ENCODE measurements around the gene RAB11A. TPM values are rescaled to one million over a fixed set of nuclear protein-coding genes. Genes with fewer than 3 reads are reported as not detected.
A peak's percentile ranks its signal among the peaks of the same experiment; 100 is the strongest.

Gene RAB11A
- total and polyA plus RNA-seq, 2 donors (not counting 1 experiment from before 2014, with no cell fraction given): 83.2 to 126 TPM

DNA sequence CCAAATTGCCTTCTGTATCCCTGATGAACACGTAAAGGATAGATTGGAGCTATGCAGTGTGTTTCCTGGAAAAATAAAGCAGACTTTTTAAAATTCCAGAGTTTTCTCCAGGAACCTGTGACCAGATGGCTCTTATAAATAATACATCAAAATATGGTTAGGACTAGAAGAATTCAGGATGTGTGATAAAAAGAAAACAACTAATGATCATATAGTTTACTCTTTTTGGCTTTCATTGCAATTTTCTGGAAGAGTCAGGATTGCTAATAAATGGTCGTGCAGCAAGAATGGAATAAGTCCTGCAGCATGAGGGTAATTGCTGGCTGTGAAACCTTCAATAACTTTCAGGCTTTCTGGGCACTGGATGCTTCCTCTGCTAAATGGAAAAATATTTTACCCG, 47.0 kb upstream of the RAB11A start:
- Mint-ChIP-seq H3K27me3 (no peaks in the 10 kb centered on the region), H3K27ac (peak overlapping the region; percentile 81), H3K4me1 (peaks cover 65% of the 10 kb centered on the region), H3K4me3 (no peak overlapping the region), H3K9me3 (ENCODE audit: insufficient read depth) (no peaks in the 10 kb centered on the region)
- Histone ChIP-seq H3K4me3 (ENCODE audit: control extremely low read depth in 1 of 5, extremely low read depth in 1 of 5, insufficient read depth in 1 of 5, low read depth in 2 of 5, low read length in 4 of 5) (no peak overlapping the region), H3K27ac (ENCODE audit: low read length in 2 of 2) (peak overlapping the region in 1 of 2 donors; percentile 94), H3K4me1 (ENCODE audit: control insufficient read depth in 2 of 2, insufficient read depth in 2 of 2, low read length in 2 of 2) (peaks cover 68 to 73% of the 10 kb centered on the region in 2 donors), H2AFZ (ENCODE audit: insufficient read depth, low read depth, low read length, poor library complexity, severe bottlenecking) (no peak overlapping the region), H3K4me2 (replicated peaks; ENCODE audit: low read depth, low read length, poor library complexity, severe bottlenecking) (no peak overlapping the region), H3K27me3 (replicated peaks in 1 of 4; ENCODE audit: control extremely low read depth in 1 of 4, control insufficient read depth in 3 of 4, insufficient read depth in 4 of 4, low read length in 3 of 4) (no peaks in the 10 kb centered on the region), H3K9ac (ENCODE audit: low read length) (no peak overlapping the region), H3K36me3 (replicated peaks in 1 of 2; ENCODE audit: control extremely low read depth in 1 of 2, control insufficient read depth in 1 of 2, extremely low read depth in 1 of 2, insufficient read depth in 2 of 2, low read length in 1 of 2) (no peaks in the 10 kb centered on the region), H3K9me3 (ENCODE audit: control extremely low read depth in 1 of 3, control insufficient read depth in 2 of 3, insufficient read depth in 1 of 3, low read length in 2 of 3) (no peaks in the 10 kb centered on the region), H3K79me2 (ENCODE audit: control insufficient read depth, insufficient read depth, low read length) (peaks cover 17% of the 10 kb centered on the region), H4K20me1 (ENCODE audit: control insufficient read depth, insufficient read depth, low read length, poor library complexity, severe bottlenecking) (no peaks in the 10 kb centered on the region)
- DNase-seq: no peak
- WGBS (ENCODE audit: insufficient coverage): 100% methylated on average over 2 of the region's 3 CpGs
- intact Hi-C loops (cut with micrococcal nuclease): loop anchor here (5.0 kb wide), 1 partner anchor 35 kb away; no protein-coding TSS in a partner anchor
- TF ChIP-seq EZH2 (IDR thresholded peaks at IDR 0.05; ENCODE audit: borderline replicate concordance, insufficient read depth, low read depth, low read length, poor library complexity, severe bottlenecking): no peak
- TF ChIP-seq, protein P1, sequence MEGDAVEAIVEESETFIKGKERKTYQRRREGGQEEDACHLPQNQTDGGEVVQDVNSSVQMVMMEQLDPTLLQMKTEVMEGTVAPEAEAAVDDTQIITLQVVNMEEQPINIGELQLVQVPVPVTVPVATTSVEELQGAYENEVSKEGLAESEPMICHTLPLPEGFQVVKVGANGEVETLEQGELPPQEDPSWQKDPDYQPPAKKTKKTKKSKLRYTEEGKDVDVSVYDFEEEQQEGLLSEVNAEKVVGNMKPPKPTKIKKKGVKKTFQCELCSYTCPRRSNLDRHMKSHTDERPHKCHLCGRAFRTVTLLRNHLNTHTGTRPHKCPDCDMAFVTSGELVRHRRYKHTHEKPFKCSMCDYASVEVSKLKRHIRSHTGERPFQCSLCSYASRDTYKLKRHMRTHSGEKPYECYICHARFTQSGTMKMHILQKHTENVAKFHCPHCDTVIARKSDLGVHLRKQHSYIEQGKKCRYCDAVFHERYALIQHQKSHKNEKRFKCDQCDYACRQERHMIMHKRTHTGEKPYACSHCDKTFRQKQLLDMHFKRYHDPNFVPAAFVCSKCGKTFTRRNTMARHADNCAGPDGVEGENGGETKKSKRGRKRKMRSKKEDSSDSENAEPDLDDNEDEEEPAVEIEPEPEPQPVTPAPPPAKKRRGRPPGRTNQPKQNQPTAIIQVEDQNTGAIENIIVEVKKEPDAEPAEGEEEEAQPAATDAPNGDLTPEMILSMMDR (IDR thresholded peaks at IDR 0.05): no peak
- POLR2A ChIA-PET: interaction anchor here (0.6 kb wide), 1 partner anchor 98 kb away, joined by 3 read pairs; no protein-coding TSS in a partner anchor
- CTCF ChIA-PET: interaction anchor here (0.8 to 3.6 kb wide), 5 partner anchors 13 to 74 kb away, joined by 3 to 24 read pairs (median 4); partner anchors contain the start of gene DENND4A
- no peak for ATAC-seq (ENCODE audit: low read depth)

DNA sequence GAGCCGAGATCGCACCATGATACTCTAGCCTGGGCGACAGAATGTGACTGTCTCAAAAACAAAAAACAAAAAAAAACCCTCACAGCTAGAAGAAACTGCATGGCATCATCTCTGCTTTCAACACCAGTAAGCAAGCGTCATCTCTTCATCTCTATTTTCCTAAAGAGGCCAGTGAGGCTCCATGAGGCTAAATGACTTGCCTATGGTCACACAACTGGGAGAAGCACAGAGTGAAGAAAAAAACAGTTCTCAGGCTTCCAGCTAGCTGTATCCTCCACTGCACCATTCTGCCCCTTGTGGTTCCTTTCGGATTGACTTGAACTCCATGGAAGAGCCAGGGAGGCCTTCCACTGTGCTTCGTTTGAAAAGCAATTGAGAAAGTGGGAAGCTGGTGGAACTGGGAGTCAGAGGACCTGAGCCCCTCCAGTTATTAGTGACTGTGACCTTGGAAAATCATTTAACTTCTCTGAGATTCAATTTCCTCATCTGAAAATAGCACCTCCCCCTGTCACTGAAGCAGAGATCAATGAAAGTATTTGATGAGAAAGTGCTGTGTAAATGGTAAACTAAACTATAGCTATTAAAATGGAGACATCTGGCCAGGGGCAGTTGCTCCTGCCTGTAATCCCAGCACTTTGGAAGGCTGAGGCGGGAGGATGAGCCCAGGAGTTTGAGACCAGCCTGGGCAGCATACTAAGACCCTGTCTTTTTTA, 45.1 kb upstream of the RAB11A start:
- Histone ChIP-seq H3K27me3 (replicated peaks in 1 of 4; ENCODE audit: control extremely low read depth in 1 of 4, control insufficient read depth in 3 of 4, insufficient read depth in 4 of 4, low read length in 3 of 4) (no peaks in the 10 kb centered on the region), H3K4me2 (replicated peaks; ENCODE audit: low read depth, low read length, poor library complexity, severe bottlenecking) (peak overlapping the region; percentile 30), H4K20me1 (ENCODE audit: control insufficient read depth, insufficient read depth, low read length, poor library complexity, severe bottlenecking) (no peaks in the 10 kb centered on the region), H2AFZ (ENCODE audit: insufficient read depth, low read depth, low read length, poor library complexity, severe bottlenecking) (peak overlapping the region; percentile 27), H3K4me1 (ENCODE audit: control insufficient read depth in 2 of 2, insufficient read depth in 2 of 2, low read length in 2 of 2) (peaks cover 72 to 77% of the 10 kb centered on the region in 2 donors), H3K27ac (ENCODE audit: low read length in 2 of 2) (no peak overlapping the region), H3K9me3 (ENCODE audit: control extremely low read depth in 1 of 3, control insufficient read depth in 2 of 3, insufficient read depth in 1 of 3, low read length in 2 of 3) (no peaks in the 10 kb centered on the region), H3K9ac (ENCODE audit: low read length) (no peak overlapping the region), H3K36me3 (replicated peaks in 1 of 2; ENCODE audit: control extremely low read depth in 1 of 2, control insufficient read depth in 1 of 2, extremely low read depth in 1 of 2, insufficient read depth in 2 of 2, low read length in 1 of 2) (no peaks in the 10 kb centered on the region), H3K4me3 (ENCODE audit: control extremely low read depth in 1 of 5, extremely low read depth in 1 of 5, insufficient read depth in 1 of 5, low read depth in 2 of 5, low read length in 4 of 5) (no peak overlapping the region), H3K79me2 (ENCODE audit: control insufficient read depth, insufficient read depth, low read length) (peaks cover 18% of the 10 kb centered on the region)
- intact Hi-C loops (cut with micrococcal nuclease): loop anchor here (5.0 kb wide), 1 partner anchor 33 kb away; no protein-coding TSS in a partner anchor
- H3K27ac Mint-ChIP-seq: peak overlapping the region; percentile 56
- TF ChIP-seq EZH2 (IDR thresholded peaks at IDR 0.05; ENCODE audit: borderline replicate concordance, insufficient read depth, low read depth, low read length, poor library complexity, severe bottlenecking): no peak
- TF ChIP-seq, protein P1 (IDR thresholded peaks at IDR 0.05): peak; percentile 46
- ChIA-PET CTCF (interaction anchor here (0.6 to 3.6 kb wide), 14 partner anchors 9 to 280 kb away, joined by 3 to 24 read pairs (median 4); partner anchors contain the start of gene DENND4A), POLR2A (interaction anchor here (0.5 to 1.3 kb wide), 4 partner anchors 11 to 97 kb away, joined by 3 to 6 read pairs (median 3); partner anchors contain the start of gene DENND4A)
- DNase-seq (peak; percentile 57), ATAC-seq (ENCODE audit: low read depth) (peak; percentile 31)
- H3K4me1 Mint-ChIP-seq: peaks cover 66% of the 10 kb centered on the region
- no peaks in the 10 kb centered on the region for H3K9me3 Mint-ChIP-seq (ENCODE audit: insufficient read depth)
- H3K4me3 Mint-ChIP-seq: no peak overlapping the region
- WGBS (ENCODE audit: insufficient coverage): 100% methylated on average over 4 of the region's 7 CpGs
- no peaks in the 10 kb centered on the region for H3K27me3 Mint-ChIP-seq
